ENCODE results near the gene FAM117A. TPM values are rescaled to one million over a fixed set of nuclear protein-coding genes. Genes with fewer than 3 reads are reported as not detected.
"Not testable (repeated sequence)": the region's sequence is repeated elsewhere in the genome, so short reads cannot be mapped to it uniquely, and the experiment has no call there.

The FAM117A gene
- total RNA-seq, 1 donor from 2014 or later, result 6.7 TPM

- DNase-seq (ENCODE audit: low read depth in 2 of 2), result peak in 1 of 2 donors; percentile 7
These were observed 22.8 kb downstream of the FAM117A start for GRCh38 chr17:49741009-49741691.

GRCh38 chr17:49739641-49740271 is 24.2 kb downstream of the FAM117A start:
- DNase-seq (ENCODE audit: low read depth in 2 of 2), result peak; percentile 60 to 94

GRCh38 chr17:49738456-49739163 is 25.3 kb downstream of the FAM117A start:
- no peak for DNase-seq (ENCODE audit: low read depth in 2 of 2)

- no peak for DNase-seq (ENCODE audit: low read depth in 2 of 2)
These were observed 29.1 kb downstream of the FAM117A start for GRCh38 chr17:49734515-49735490.

GRCh38 chr17:49731435-49731831 is 32.5 kb downstream of the FAM117A start:
- no peak for DNase-seq (ENCODE audit: low read depth in 2 of 2)

- no peak for DNase-seq (ENCODE audit: low read depth in 2 of 2)
These were observed 33.0 kb downstream of the FAM117A start for GRCh38 chr17:49730785-49731434.

- peak; percentile 86 to 93 for DNase-seq (ENCODE audit: low read depth in 2 of 2)
These were observed 33.7 kb downstream of the FAM117A start for GRCh38 chr17:49730078-49730784.

GRCh38 chr17:49729069-49729468 is 34.9 kb downstream of the FAM117A start:
- DNase-seq (ENCODE audit: low read depth in 2 of 2), result no peak

GRCh38 chr17:49728425-49728824 is 35.5 kb downstream of the FAM117A start:
- no peak for DNase-seq (ENCODE audit: low read depth in 2 of 2)

- DNase-seq (ENCODE audit: low read depth in 2 of 2), result no peak
These were observed 36.6 kb downstream of the FAM117A start for GRCh38 chr17:49727380-49727779.

- DNase-seq (ENCODE audit: low read depth in 2 of 2), result no peak
These were observed 38.3 kb downstream of the FAM117A start for GRCh38 chr17:49725452-49726130.

GRCh38 chr17:49724552-49724951 is 39.4 kb downstream of the FAM117A start:
- not testable (repeated sequence) for DNase-seq (ENCODE audit: low read depth in 2 of 2)

GRCh38 chr17:49723423-49723822 is 40.5 kb downstream of the FAM117A start:
- DNase-seq (ENCODE audit: low read depth in 2 of 2), result no peak

- DNase-seq (ENCODE audit: low read depth in 2 of 2), result no peak
These were observed 41.9 kb downstream of the FAM117A start for GRCh38 chr17:49722066-49722465.

GRCh38 chr17:49717371-49717861 is 46.5 kb downstream of the FAM117A start:
- DNase-seq (ENCODE audit: low read depth in 2 of 2), result no peak

- DNase-seq (ENCODE audit: low read depth in 2 of 2), result no peak
These were observed 47.1 kb downstream of the FAM117A start for GRCh38 chr17:49716668-49717364.

- no peak for DNase-seq (ENCODE audit: low read depth in 2 of 2)
These were observed 48.1 kb downstream of the FAM117A start for GRCh38 chr17:49715717-49716279.

GRCh38 chr17:49715216-49715615 is 48.7 kb downstream of the FAM117A start:
- no peak for DNase-seq (ENCODE audit: low read depth in 2 of 2)
